GM15510 (cell line): ENCODE results near the gene DNAH3.

Experiments
- POLR2A ChIP-seq: IDR thresholded peaks from 3 replicates; pipeline ENCODE4 v1.6.1; 2011; ENCODE audit warnings: borderline replicate concordance; ENCODE audit not compliant: insufficient read length; ENCODE audit errors: extremely low read depth

The DNAH3 gene

GRCh38 chr16:21092951-21093350 is 57.7 kb downstream of the DNAH3 start:
- no peak for TF ChIP-seq POLR2A

GRCh38 chr16:21088646-21089538 is 61.8 kb downstream of the DNAH3 start:
- no peak for TF ChIP-seq POLR2A

- no peak for TF ChIP-seq POLR2A
These were observed 62.5 kb downstream of the DNAH3 start for GRCh38 chr16:21088143-21088542.

- no peak for TF ChIP-seq POLR2A
These were observed 65.9 kb downstream of the DNAH3 start for GRCh38 chr16:21084631-21085225.

GRCh38 chr16:21083729-21084268 is 66.8 kb downstream of the DNAH3 start:
- no peak for TF ChIP-seq POLR2A

- no peak for TF ChIP-seq POLR2A
These were observed 69.3 kb downstream of the DNAH3 start for GRCh38 chr16:21081329-21081728.

GRCh38 chr16:21078563-21078962 is 72.1 kb downstream of the DNAH3 start:
- no peak for TF ChIP-seq POLR2A

- no peak for TF ChIP-seq POLR2A
These were observed 74.3 kb downstream of the DNAH3 start for GRCh38 chr16:21076186-21076883.

GRCh38 chr16:21075252-21075651 is 75.4 kb downstream of the DNAH3 start:
- TF ChIP-seq POLR2A, result no peak

- TF ChIP-seq POLR2A, result no peak
These were observed 77.7 kb downstream of the DNAH3 start for GRCh38 chr16:21072976-21073375.

GRCh38 chr16:21071741-21072140 is 78.9 kb downstream of the DNAH3 start:
- TF ChIP-seq POLR2A, result no peak

GRCh38 chr16:21070564-21070963 is 80.1 kb downstream of the DNAH3 start:
- no peak for TF ChIP-seq POLR2A

- TF ChIP-seq POLR2A, result no peak
These were observed 80.7 kb downstream of the DNAH3 start for GRCh38 chr16:21069986-21070385.

GRCh38 chr16:21064203-21064602 is 86.4 kb downstream of the DNAH3 start:
- TF ChIP-seq POLR2A, result no peak

- no peak for TF ChIP-seq POLR2A
These were observed 90.6 kb downstream of the DNAH3 start for GRCh38 chr16:21060027-21060510.
